ENCODE data around the gene SRBD1.

Gene SRBD1

DNA sequence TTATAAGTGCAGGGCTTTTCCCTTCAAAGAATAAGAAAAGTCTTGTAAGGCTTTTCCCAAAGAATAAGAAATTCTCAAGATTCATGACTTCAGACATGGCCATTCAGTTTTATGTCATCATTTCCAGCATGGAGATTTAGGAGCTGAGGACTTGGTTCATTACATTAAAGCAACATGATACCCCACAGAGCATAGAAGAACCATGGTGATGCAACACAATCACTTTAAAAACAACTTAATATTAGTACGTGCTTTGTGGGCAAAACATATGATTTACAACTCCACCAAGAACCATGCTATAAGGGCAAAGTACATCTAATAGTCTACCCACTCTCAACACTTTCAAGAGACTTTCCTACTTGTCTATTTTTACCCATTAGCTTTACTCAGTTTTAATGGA is 214.4 kb downstream of the SRBD1 start:
- Histone ChIP-seq H3K4me1 (ENCODE audit: insufficient read depth, low read length) (no peaks in the 10 kb centered on the region), H3K9ac (ENCODE audit: low read depth, low read length) (no peak overlapping the region), H3K79me2 (ENCODE audit: insufficient read depth, low read length) (no peaks in the 10 kb centered on the region), H4K20me1 (ENCODE audit: insufficient read depth, low read length) (no peaks in the 10 kb centered on the region), H3K4me3 (ENCODE audit: low read depth in 1 of 2, low read length in 2 of 2) (no peak overlapping the region), H3K9me3 (ENCODE audit: insufficient read depth, low read length, severe bottlenecking) (no peaks in the 10 kb centered on the region), H3K27me3 (ENCODE audit: insufficient read depth, low read length, poor library complexity) (no peaks in the 10 kb centered on the region), H3K36me3 (ENCODE audit: insufficient read depth, low read length) (peaks cover 17% of the 10 kb centered on the region), H3K27ac (ENCODE audit: low read length) (no peak overlapping the region), H2AFZ (ENCODE audit: low read depth, low read length) (no peak overlapping the region), H3K4me2 (ENCODE audit: insufficient read depth, low read length) (no peak overlapping the region)
- no peak for ATAC-seq (ENCODE audit: insufficient read depth, low read depth)
- TF ChIP-seq EZH2 (IDR thresholded peaks at IDR 0.05; ENCODE audit: borderline replicate concordance, low read depth, low read length, severe bottlenecking) = no peak
- TF ChIP-seq, protein P1, sequence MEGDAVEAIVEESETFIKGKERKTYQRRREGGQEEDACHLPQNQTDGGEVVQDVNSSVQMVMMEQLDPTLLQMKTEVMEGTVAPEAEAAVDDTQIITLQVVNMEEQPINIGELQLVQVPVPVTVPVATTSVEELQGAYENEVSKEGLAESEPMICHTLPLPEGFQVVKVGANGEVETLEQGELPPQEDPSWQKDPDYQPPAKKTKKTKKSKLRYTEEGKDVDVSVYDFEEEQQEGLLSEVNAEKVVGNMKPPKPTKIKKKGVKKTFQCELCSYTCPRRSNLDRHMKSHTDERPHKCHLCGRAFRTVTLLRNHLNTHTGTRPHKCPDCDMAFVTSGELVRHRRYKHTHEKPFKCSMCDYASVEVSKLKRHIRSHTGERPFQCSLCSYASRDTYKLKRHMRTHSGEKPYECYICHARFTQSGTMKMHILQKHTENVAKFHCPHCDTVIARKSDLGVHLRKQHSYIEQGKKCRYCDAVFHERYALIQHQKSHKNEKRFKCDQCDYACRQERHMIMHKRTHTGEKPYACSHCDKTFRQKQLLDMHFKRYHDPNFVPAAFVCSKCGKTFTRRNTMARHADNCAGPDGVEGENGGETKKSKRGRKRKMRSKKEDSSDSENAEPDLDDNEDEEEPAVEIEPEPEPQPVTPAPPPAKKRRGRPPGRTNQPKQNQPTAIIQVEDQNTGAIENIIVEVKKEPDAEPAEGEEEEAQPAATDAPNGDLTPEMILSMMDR (IDR thresholded peaks at IDR 0.05; ENCODE audit: borderline replicate concordance, extremely low read depth, low read length, poor library complexity, severe bottlenecking) = no peak
- DNase-seq = no peak

DNA sequence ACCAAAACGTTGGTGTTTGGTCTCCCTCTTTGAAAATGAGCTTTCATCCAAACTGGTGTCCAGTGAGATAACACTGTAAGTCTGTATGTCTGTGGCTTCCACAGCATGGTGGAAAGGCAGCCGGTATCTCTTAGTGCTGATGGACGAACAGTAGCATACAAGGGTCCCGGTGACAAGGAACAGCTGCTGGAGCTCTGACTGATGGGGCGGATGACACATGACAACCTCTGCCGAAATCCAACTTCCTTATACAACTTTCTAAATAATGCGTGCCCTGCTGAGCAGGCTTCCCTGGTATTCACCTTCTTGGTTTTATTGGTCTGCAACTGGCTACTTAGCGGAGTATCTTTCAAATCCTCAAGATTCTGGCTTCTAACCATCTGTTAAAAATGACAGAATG is 216.2 kb downstream of the SRBD1 start:
- no peak overlapping the region for H3K27ac ChIP-seq (ENCODE audit: low read length)
- H2AFZ ChIP-seq (ENCODE audit: low read depth, low read length) = no peak overlapping the region
- no peak for DNase-seq
- no peak overlapping the region for H3K9ac ChIP-seq (ENCODE audit: low read depth, low read length)
- H3K4me2 ChIP-seq (ENCODE audit: insufficient read depth, low read length) = no peak overlapping the region
- ATAC-seq (ENCODE audit: insufficient read depth, low read depth) = no peak
- H3K4me3 ChIP-seq (ENCODE audit: low read depth in 1 of 2, low read length in 2 of 2) = no peak overlapping the region
- H3K36me3 ChIP-seq (ENCODE audit: insufficient read depth, low read length) = peaks cover 17% of the 10 kb centered on the region; the same call in 1 of the 2 replicates
- no peaks in the 10 kb centered on the region for H3K79me2 ChIP-seq (ENCODE audit: insufficient read depth, low read length)
- H4K20me1 ChIP-seq (ENCODE audit: insufficient read depth, low read length) = no peaks in the 10 kb centered on the region
- H3K4me1 ChIP-seq (ENCODE audit: insufficient read depth, low read length) = no peaks in the 10 kb centered on the region
- H3K27me3 ChIP-seq (ENCODE audit: insufficient read depth, low read length, poor library complexity) = no peaks in the 10 kb centered on the region
- no peak for TF ChIP-seq EZH2 (IDR thresholded peaks at IDR 0.05; ENCODE audit: borderline replicate concordance, low read depth, low read length, severe bottlenecking)
- TF ChIP-seq, protein P1 (IDR thresholded peaks at IDR 0.05; ENCODE audit: borderline replicate concordance, extremely low read depth, low read length, poor library complexity, severe bottlenecking) = no peak
- no peaks in the 10 kb centered on the region for H3K9me3 ChIP-seq (ENCODE audit: insufficient read depth, low read length, severe bottlenecking)

DNA sequence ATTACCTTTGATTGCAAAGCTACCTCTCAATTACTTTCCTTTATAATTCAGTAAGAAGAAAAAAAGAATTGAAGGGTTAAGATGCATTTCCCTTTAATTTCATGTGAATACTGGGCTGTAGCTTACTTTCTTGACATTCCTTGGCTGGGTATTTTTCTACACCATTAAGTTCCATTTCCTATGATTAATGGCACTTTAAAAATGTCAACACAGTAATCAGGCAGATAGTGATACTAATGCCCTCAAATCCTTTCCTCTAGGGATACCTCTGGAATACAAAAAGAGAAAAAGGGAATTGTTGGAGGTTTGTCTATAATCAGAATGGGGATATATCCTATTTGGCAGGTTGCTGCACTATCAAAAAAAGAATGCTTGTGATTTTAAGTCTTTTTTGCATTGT is 216.9 kb downstream of the SRBD1 start:
- Histone ChIP-seq H3K27me3 (ENCODE audit: insufficient read depth, low read length, poor library complexity) (no peaks in the 10 kb centered on the region), H3K27ac (ENCODE audit: low read length) (no peak overlapping the region), H3K9ac (ENCODE audit: low read depth, low read length) (no peak overlapping the region), H3K4me1 (ENCODE audit: insufficient read depth, low read length) (no peaks in the 10 kb centered on the region), H3K36me3 (ENCODE audit: insufficient read depth, low read length) (peaks cover 23% of the 10 kb centered on the region; the same call in 1 of the 2 replicates), H3K9me3 (ENCODE audit: insufficient read depth, low read length, severe bottlenecking) (no peaks in the 10 kb centered on the region), H2AFZ (ENCODE audit: low read depth, low read length) (no peak overlapping the region), H3K4me2 (ENCODE audit: insufficient read depth, low read length) (no peak overlapping the region), H4K20me1 (ENCODE audit: insufficient read depth, low read length) (no peaks in the 10 kb centered on the region), H3K4me3 (ENCODE audit: low read depth in 1 of 2, low read length in 2 of 2) (no peak overlapping the region), H3K79me2 (ENCODE audit: insufficient read depth, low read length) (no peaks in the 10 kb centered on the region)
- no peak for TF ChIP-seq EZH2 (IDR thresholded peaks at IDR 0.05; ENCODE audit: borderline replicate concordance, low read depth, low read length, severe bottlenecking)
- TF ChIP-seq, protein P1 (IDR thresholded peaks at IDR 0.05; ENCODE audit: borderline replicate concordance, extremely low read depth, low read length, poor library complexity, severe bottlenecking) = no peak
- ATAC-seq (ENCODE audit: insufficient read depth, low read depth) = no peak
- DNase-seq = no peak

DNA sequence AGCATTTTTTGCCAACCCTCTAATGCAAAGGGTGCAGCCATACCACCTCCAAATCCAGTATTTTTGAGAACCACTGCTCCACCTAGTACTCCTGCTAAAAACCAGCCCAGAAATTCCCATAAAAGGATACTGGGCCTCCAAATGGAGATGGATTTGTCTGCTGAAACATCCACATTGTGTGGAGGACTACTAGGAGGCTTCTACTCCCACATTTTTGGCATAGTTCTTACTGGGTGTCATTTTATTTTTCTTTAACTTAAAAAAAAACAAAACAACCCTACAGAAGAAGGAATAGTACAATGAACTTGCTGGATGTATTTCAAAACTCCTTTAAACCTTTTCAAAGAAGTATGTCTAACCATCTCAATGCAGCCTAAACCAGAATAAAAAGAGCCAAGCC is 219.2 kb downstream of the SRBD1 start:
- Histone ChIP-seq H3K27ac (ENCODE audit: low read length) (no peak overlapping the region), H3K36me3 (ENCODE audit: insufficient read depth, low read length) (peaks cover 38% of the 10 kb centered on the region), H3K4me2 (ENCODE audit: insufficient read depth, low read length) (no peak overlapping the region), H3K79me2 (ENCODE audit: insufficient read depth, low read length) (no peaks in the 10 kb centered on the region), H3K4me3 (ENCODE audit: low read depth in 1 of 2, low read length in 2 of 2) (no peak overlapping the region), H3K9me3 (ENCODE audit: insufficient read depth, low read length, severe bottlenecking) (no peaks in the 10 kb centered on the region), H3K4me1 (ENCODE audit: insufficient read depth, low read length) (no peaks in the 10 kb centered on the region), H4K20me1 (ENCODE audit: insufficient read depth, low read length) (no peaks in the 10 kb centered on the region), H3K27me3 (ENCODE audit: insufficient read depth, low read length, poor library complexity) (no peaks in the 10 kb centered on the region), H2AFZ (ENCODE audit: low read depth, low read length) (no peak overlapping the region), H3K9ac (ENCODE audit: low read depth, low read length) (no peak overlapping the region)
- no peak for TF ChIP-seq EZH2 (IDR thresholded peaks at IDR 0.05; ENCODE audit: borderline replicate concordance, low read depth, low read length, severe bottlenecking)
- TF ChIP-seq, protein P1 (IDR thresholded peaks at IDR 0.05; ENCODE audit: borderline replicate concordance, extremely low read depth, low read length, poor library complexity, severe bottlenecking) = no peak
- ATAC-seq (ENCODE audit: insufficient read depth, low read depth) (no peak), DNase-seq (no peak)
